ENCODE data around the gene SLC45A1.

The SLC45A1 gene

GRCh38 chr1:8284127-8284526 lies 33.8 kb upstream of the SLC45A1 start:
- TF ChIP-seq ZBTB8A (tag by site-specific recombination; IDR thresholded peaks at IDR 0.05) (no peak), PRDM6 (tag by site-specific recombination; IDR thresholded peaks at IDR 0.05) (no peak), SP7 (tag by site-specific recombination; IDR thresholded peaks at IDR 0.05) (no peak), AEBP2 (tag by site-specific recombination; IDR thresholded peaks at IDR 0.05; ENCODE audit: borderline replicate concordance) (no peak), ZNF549 (tag by site-specific recombination; IDR thresholded peaks at IDR 0.05) (no peak), ZFP37 (tag by site-specific recombination; IDR thresholded peaks at IDR 0.05) (no peak), ZNF335 (tag by site-specific recombination; conservative IDR thresholded peaks at IDR 0.05) (no peak), ZBTB7A (tag by site-specific recombination; IDR thresholded peaks at IDR 0.05; ENCODE audit: low read depth) (no peak), ZNF791 (tag by site-specific recombination; IDR thresholded peaks at IDR 0.05) (no peak), ZFP41 (tag by site-specific recombination; IDR thresholded peaks at IDR 0.05; ENCODE audit: borderline replicate concordance) (no peak), IKZF3 (tag by site-specific recombination; IDR thresholded peaks at IDR 0.05) (no peak), ZNF610 (tag by site-specific recombination; IDR thresholded peaks at IDR 0.05; ENCODE audit: borderline replicate concordance) (no peak), ZBTB17 (tag by site-specific recombination; IDR thresholded peaks at IDR 0.05) (no peak), KLF10 (tag by site-specific recombination; IDR thresholded peaks at IDR 0.05) (no peak), ZNF37A (tag by site-specific recombination; IDR thresholded peaks at IDR 0.05) (no peak), ZNF140 (tag by site-specific recombination; IDR thresholded peaks at IDR 0.05) (no peak), ZNF544 (tag by site-specific recombination; IDR thresholded peaks at IDR 0.05) (no peak), ZNF585B (tag by site-specific recombination; IDR thresholded peaks at IDR 0.05) (no peak), REPIN1 (tag by site-specific recombination; IDR thresholded peaks at IDR 0.05; ENCODE audit: low read depth) (no peak)
- CTCF ChIA-PET, result interaction anchor here (0.6 kb wide), 1 partner anchor 187 kb away, joined by 3 read pairs; no protein-coding TSS in a partner anchor
- H3K36me3 ChIP-seq (ENCODE audit: control insufficient read depth in 2 of 2, insufficient read depth in 1 of 2, low read length in 2 of 2), result no peaks in the 10 kb centered on the region
- H3K27ac ChIP-seq (ENCODE audit: extremely low read depth, low read depth, low read length), result no peak overlapping the region
- no peaks in the 10 kb centered on the region for H3K9me3 ChIP-seq (ENCODE audit: control insufficient read depth, insufficient read depth, low read depth, low read length)
- H3K4me1 ChIP-seq (ENCODE audit: control insufficient read depth, insufficient read depth, low read length), result no peaks in the 10 kb centered on the region
- H3K4me3 ChIP-seq (ENCODE audit: low read depth, low read length), result no peak overlapping the region
- POLR2A ChIA-PET, result no interaction called here

GRCh38 chr1:8285103-8285502 lies 32.8 kb upstream of the SLC45A1 start:
- TF ChIP-seq ZNF423 (tag by site-specific recombination; IDR thresholded peaks at IDR 0.05) (no peak), ZNF558 (tag by site-specific recombination; IDR thresholded peaks at IDR 0.05) (no peak), OVOL3 (tag by site-specific recombination; IDR thresholded peaks at IDR 0.05) (no peak), ZNF830 (tag by site-specific recombination; IDR thresholded peaks at IDR 0.05; ENCODE audit: low read depth) (no peak), ZNF530 (tag by site-specific recombination; IDR thresholded peaks at IDR 0.05; ENCODE audit: low read depth) (no peak), ZNF585B (tag by site-specific recombination; IDR thresholded peaks at IDR 0.05) (no peak), ZNF629 (tag by site-specific recombination; IDR thresholded peaks at IDR 0.05) (no peak), ZNF580 (tag by site-specific recombination; IDR thresholded peaks at IDR 0.05) (no peak), PRDM1 (tag by site-specific recombination; IDR thresholded peaks at IDR 0.05) (no peak), ZNF514 (tag by site-specific recombination; IDR thresholded peaks at IDR 0.05) (no peak)
- CTCF ChIA-PET, result no interaction called here

More at GRCh38 chr1:8285103-8285502, 32.8 kb upstream of the SLC45A1 start:
- Histone ChIP-seq H3K4me3 (ENCODE audit: low read depth, low read length) (no peak overlapping the region), H3K27ac (ENCODE audit: extremely low read depth, low read depth, low read length) (no peak overlapping the region), H3K36me3 (ENCODE audit: control insufficient read depth in 2 of 2, insufficient read depth in 1 of 2, low read length in 2 of 2) (no peaks in the 10 kb centered on the region), H3K9me3 (ENCODE audit: control insufficient read depth, insufficient read depth, low read depth, low read length) (no peaks in the 10 kb centered on the region), H3K4me1 (ENCODE audit: control insufficient read depth, insufficient read depth, low read length) (no peaks in the 10 kb centered on the region)
- POLR2A ChIA-PET, result no interaction called here

All from HEK293 (cell line).